Body of pancreas (tissue), 4 donors: Measurements from ENCODE around the gene METTL23.

Source experiments
- POLR2A ChIP-seq, 3 donors: fragments of 450-650 bp; IDR thresholded peaks; one replicate each; pipeline ENCODE4 v1.6.1; 2016; ENCODE audit warnings: antibody characterized with exemption in 3 of 3, mild to moderate bottlenecking in 2 of 3
- TF ChIP-seq, protein P1 (sequence below), 7 experiments: fragments of 450-650 bp in 4 of 7; fragments of 200-600 bp in 3 of 7; sonication (generic) in 3 of 7; IDR thresholded peaks; one replicate each; pipeline ENCODE4 v1.5.1; 2016 to 2019; ENCODE audit warnings: antibody characterized with exemption in 7 of 7

DNA sequence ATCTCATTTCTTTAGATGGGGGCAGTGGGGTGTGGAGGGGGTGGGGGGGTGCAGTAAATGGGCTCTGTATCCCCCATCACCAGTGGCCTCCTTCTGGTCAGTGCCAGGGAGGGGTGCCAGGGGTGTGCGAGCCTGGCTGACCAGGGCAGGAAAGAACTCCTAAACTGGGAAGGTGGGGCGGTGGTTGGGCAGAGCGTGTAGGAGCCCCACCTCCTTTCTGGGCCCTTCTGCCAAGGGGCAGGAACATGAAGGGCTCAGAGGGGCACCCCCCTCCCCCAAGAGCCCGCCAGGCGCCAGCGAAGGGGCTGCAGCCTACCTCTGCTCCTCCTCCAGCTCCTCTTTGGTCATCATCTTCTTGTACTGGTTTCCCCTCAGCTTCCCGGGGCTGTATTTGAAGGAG, 41.9 kb upstream of the METTL23 start:
- TF ChIP-seq POLR2A (IDR thresholded peaks at IDR 0.05): no peak
- TF ChIP-seq, protein P1, sequence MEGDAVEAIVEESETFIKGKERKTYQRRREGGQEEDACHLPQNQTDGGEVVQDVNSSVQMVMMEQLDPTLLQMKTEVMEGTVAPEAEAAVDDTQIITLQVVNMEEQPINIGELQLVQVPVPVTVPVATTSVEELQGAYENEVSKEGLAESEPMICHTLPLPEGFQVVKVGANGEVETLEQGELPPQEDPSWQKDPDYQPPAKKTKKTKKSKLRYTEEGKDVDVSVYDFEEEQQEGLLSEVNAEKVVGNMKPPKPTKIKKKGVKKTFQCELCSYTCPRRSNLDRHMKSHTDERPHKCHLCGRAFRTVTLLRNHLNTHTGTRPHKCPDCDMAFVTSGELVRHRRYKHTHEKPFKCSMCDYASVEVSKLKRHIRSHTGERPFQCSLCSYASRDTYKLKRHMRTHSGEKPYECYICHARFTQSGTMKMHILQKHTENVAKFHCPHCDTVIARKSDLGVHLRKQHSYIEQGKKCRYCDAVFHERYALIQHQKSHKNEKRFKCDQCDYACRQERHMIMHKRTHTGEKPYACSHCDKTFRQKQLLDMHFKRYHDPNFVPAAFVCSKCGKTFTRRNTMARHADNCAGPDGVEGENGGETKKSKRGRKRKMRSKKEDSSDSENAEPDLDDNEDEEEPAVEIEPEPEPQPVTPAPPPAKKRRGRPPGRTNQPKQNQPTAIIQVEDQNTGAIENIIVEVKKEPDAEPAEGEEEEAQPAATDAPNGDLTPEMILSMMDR (IDR thresholded peaks at IDR 0.05): no peak
